Neural crest cell (in vitro differentiated cells): ENCODE data around the gene LIMS2. TPM values are rescaled to one million over a fixed set of nuclear protein-coding genes. Genes with fewer than 3 reads are reported as not detected.

Source experiments
- DNase-seq: peaks from one replicate; pipeline ENCODE4 v3.0.0; 2021; ENCODE audit warnings: low read depth, mixed read lengths, low spot score
- H3K27ac Mint-ChIP-seq: one replicate; pipeline ENCODE4 v1.8.0; 2021; ENCODE audit warnings: mild to moderate bottlenecking, mixed read lengths; ENCODE audit not compliant: unreplicated experiment
- H3K27me3 Mint-ChIP-seq: 2 replicates; pipeline ENCODE4 v1.8.0; 2021; ENCODE audit warnings: low read depth, mild to moderate bottlenecking, mixed read lengths
- H3K36me3 Mint-ChIP-seq: 2 replicates; pipeline ENCODE4 v1.8.0; 2021; ENCODE audit warnings: low read depth, mild to moderate bottlenecking, mixed read lengths
- H3K4me1 Mint-ChIP-seq: 2 replicates; pipeline ENCODE4 v1.8.0; 2021; ENCODE audit warnings: mixed read lengths
- H3K4me3 Mint-ChIP-seq: one replicate; pipeline ENCODE4 v1.8.0; 2021; ENCODE audit warnings: mild to moderate bottlenecking, mixed read lengths
- H3K9me3 Mint-ChIP-seq: 2 replicates; pipeline ENCODE4 v1.8.0; 2021; ENCODE audit warnings: mixed read lengths
- total RNA-seq: library from RNA; stranded (reverse); gene quantifications from 2 replicates; pipeline ENCODE4 v1.2.1, GENCODE V29; 2021
- TF ChIP-seq, protein P1 (sequence below): fragments of 200-600 bp; sonication (generic); conservative IDR thresholded peaks from 2 replicates; pipeline ENCODE4 v1.5.0; 2021; ENCODE audit warnings: antibody characterized with exemption, mild to moderate bottlenecking

The LIMS2 gene
- total RNA-seq, 1 donor from 2014 or later = 7.6 TPM

GRCh38 chr2:127688405-127688804 is 13.1 kb upstream of the LIMS2 start:
- Mint-ChIP-seq H3K27ac (no peak overlapping the region), H3K27me3 (no peaks in the 10 kb centered on the region), H3K4me1 (no peaks in the 10 kb centered on the region), H3K9me3 (peaks cover 16% of the 10 kb centered on the region), H3K36me3 (peaks cover 13% of the 10 kb centered on the region), H3K4me3 (no peak overlapping the region)
- no peak for DNase-seq
- TF ChIP-seq, protein P1, sequence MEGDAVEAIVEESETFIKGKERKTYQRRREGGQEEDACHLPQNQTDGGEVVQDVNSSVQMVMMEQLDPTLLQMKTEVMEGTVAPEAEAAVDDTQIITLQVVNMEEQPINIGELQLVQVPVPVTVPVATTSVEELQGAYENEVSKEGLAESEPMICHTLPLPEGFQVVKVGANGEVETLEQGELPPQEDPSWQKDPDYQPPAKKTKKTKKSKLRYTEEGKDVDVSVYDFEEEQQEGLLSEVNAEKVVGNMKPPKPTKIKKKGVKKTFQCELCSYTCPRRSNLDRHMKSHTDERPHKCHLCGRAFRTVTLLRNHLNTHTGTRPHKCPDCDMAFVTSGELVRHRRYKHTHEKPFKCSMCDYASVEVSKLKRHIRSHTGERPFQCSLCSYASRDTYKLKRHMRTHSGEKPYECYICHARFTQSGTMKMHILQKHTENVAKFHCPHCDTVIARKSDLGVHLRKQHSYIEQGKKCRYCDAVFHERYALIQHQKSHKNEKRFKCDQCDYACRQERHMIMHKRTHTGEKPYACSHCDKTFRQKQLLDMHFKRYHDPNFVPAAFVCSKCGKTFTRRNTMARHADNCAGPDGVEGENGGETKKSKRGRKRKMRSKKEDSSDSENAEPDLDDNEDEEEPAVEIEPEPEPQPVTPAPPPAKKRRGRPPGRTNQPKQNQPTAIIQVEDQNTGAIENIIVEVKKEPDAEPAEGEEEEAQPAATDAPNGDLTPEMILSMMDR = no peak

GRCh38 chr2:127685410-127686080 is 10.2 kb upstream of the LIMS2 start:
- H3K9me3 Mint-ChIP-seq = peaks cover 4% of the 10 kb centered on the region
- H3K4me1 Mint-ChIP-seq = no peaks in the 10 kb centered on the region
- no peak for DNase-seq
- H3K27me3 Mint-ChIP-seq = no peaks in the 10 kb centered on the region
- no peak overlapping the region for H3K4me3 Mint-ChIP-seq
- peaks cover 2% of the 10 kb centered on the region for H3K36me3 Mint-ChIP-seq
- H3K27ac Mint-ChIP-seq = no peak overlapping the region
- TF ChIP-seq, protein P1 = no peak

- no peak overlapping the region for H3K27ac Mint-ChIP-seq
- TF ChIP-seq, protein P1 = no peak
- H3K9me3 Mint-ChIP-seq = peaks cover 3% of the 10 kb centered on the region
- no peak for DNase-seq
- H3K4me1 Mint-ChIP-seq = no peaks in the 10 kb centered on the region
- peaks cover under 1% of the 10 kb centered on the region for H3K27me3 Mint-ChIP-seq
- peaks cover 2% of the 10 kb centered on the region for H3K36me3 Mint-ChIP-seq
- H3K4me3 Mint-ChIP-seq = no peak overlapping the region
These were observed 8.4 kb upstream of the LIMS2 start for GRCh38 chr2:127683757-127684156.

- no peak for DNase-seq
- Mint-ChIP-seq H3K4me3 (no peak overlapping the region), H3K27ac (no peak overlapping the region), H3K36me3 (peaks cover 1% of the 10 kb centered on the region), H3K9me3 (no peaks in the 10 kb centered on the region), H3K27me3 (peaks cover 7% of the 10 kb centered on the region), H3K4me1 (no peaks in the 10 kb centered on the region)
- TF ChIP-seq, protein P1 = no peak
These were observed 7.7 kb upstream of the LIMS2 start for GRCh38 chr2:127683056-127683455.

DNA sequence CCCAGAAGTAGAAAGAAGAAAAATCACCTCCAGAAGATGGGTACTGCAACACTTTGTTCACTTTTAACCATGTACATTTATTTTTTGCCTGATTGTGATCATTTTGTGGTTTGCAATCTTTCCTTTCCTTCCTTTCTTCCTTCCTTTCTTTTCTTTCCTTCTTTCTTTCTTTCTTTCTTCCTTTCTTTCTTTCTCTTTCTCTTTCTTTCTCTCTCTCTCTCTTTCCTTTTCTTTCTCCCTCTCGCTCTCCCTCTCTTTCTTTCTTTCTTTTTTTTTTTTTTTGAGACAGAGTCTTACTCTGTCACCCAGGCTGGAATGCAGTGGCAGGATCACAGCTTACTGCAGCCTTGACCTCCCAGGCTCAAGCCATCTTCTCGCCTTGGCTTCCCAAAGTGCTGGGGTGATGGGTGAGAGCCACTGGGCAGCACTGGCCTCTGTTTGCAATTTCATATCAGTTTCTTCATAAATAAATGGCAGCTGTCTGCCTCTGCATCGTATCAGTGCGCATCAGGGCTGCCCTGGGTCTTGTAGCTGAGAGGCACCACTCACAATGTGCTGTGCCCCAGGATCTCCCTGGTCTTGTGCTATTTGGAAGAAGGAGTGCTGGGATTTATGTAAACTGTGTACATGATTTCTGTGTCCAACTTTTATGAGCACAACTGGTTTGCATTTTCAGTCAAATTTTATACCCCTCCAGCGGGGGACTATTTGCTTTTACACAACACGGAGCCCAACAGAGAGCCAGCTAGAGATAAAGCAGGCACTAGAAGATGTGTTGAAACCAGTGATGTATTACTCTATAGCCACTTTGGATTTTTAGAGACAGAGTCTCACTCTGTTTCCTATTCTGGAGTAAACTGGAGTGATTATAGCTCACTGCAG is 6.9 kb upstream of the LIMS2 start:
- Mint-ChIP-seq H3K4me3 (no peak overlapping the region), H3K4me1 (no peaks in the 10 kb centered on the region), H3K27ac (no peak overlapping the region), H3K27me3 (peaks cover 15% of the 10 kb centered on the region), H3K36me3 (no peaks in the 10 kb centered on the region), H3K9me3 (no peaks in the 10 kb centered on the region)
- TF ChIP-seq, protein P1 = no peak
- DNase-seq = no peak
